ENCODE measurements around the gene AFG1L.

GRCh38 chr6:108484016-108484415 lies 189.2 kb downstream of the AFG1L start:
- no peak for TF ChIP-seq EZH2 (IDR thresholded peaks at IDR 0.05)
- TF ChIP-seq POLR2AphosphoS5 (IDR thresholded peaks at IDR 0.05; ENCODE audit: borderline replicate concordance, low read depth, low read length): no peak
- TF ChIP-seq FOXP2 (optimal IDR thresholded peaks at IDR 0.05; ENCODE audit: control extremely low read depth, extremely low read length, insufficient read depth): no peak
